Measurements from ENCODE around the gene MAN1B1.

MAN1B1 gene

GRCh38 chr9:137141976-137142936 lies 55.5 kb downstream of the MAN1B1 start:
- DNase-seq (ENCODE audit: extremely low read depth, low read depth): no peak
- no peak for TF ChIP-seq CTCF (IDR thresholded peaks at IDR 0.05; ENCODE audit: low read depth, low read length)

- no peak for TF ChIP-seq CTCF (IDR thresholded peaks at IDR 0.05; ENCODE audit: low read depth, low read length)
- no peak for DNase-seq (ENCODE audit: extremely low read depth, low read depth)
Measured at GRCh38 chr9:137143459-137143858, 56.7 kb downstream of the MAN1B1 start.

GRCh38 chr9:137145731-137146526 lies 59.1 kb downstream of the MAN1B1 start:
- DNase-seq (ENCODE audit: extremely low read depth, low read depth): no peak
- TF ChIP-seq CTCF (IDR thresholded peaks at IDR 0.05; ENCODE audit: low read depth, low read length): no peak

- no peak for DNase-seq (ENCODE audit: extremely low read depth, low read depth)
Measured at GRCh38 chr9:137146527-137146918, 59.7 kb downstream of the MAN1B1 start.

GRCh38 chr9:137147091-137147792 lies 60.5 kb downstream of the MAN1B1 start:
- no peak for TF ChIP-seq CTCF (IDR thresholded peaks at IDR 0.05; ENCODE audit: low read depth, low read length)
- no peak for DNase-seq (ENCODE audit: extremely low read depth, low read depth)

More at GRCh38 chr9:137146527-137146918, 59.7 kb downstream of the MAN1B1 start:
- TF ChIP-seq CTCF (IDR thresholded peaks at IDR 0.05; ENCODE audit: low read depth, low read length): no peak

GRCh38 chr9:137147793-137148160 lies 61.0 kb downstream of the MAN1B1 start:
- DNase-seq (ENCODE audit: extremely low read depth, low read depth): no peak
- no peak for TF ChIP-seq CTCF (IDR thresholded peaks at IDR 0.05; ENCODE audit: low read depth, low read length)
